Measurements from ENCODE around the gene FOXP1. TPM values are rescaled to one million over a fixed set of nuclear protein-coding genes. Genes with fewer than 3 reads are reported as not detected.
A peak's percentile ranks its signal among the peaks of the same experiment; 100 is the strongest.

The FOXP1 gene
- total and polyA plus RNA-seq, 2 of the 13 experiments (the other 11 are each of a cell fraction or from before 2014, with no cell fraction given): 40.4 to 59.0 TPM

DNA sequence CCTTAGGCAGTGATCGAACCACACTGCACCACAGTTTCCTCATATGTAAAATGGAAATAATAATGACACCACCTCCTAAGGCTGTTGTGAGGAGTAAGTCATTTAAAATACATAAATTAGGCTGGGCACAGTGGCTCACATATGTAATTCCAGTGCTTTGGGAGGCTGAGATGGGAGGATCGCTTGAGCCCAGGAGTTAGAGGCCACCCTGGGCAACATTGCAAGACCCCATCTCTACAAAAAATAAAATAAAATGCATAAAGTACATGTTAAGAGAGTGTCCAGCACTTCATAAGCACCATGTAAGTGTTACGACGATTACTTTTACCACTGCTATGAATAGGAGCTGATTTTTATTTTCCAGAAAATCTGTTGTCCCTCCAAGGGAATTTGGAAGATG is 440.0 kb downstream of the FOXP1 start:
- H3K27me3 ChIP-seq (ENCODE audit: control insufficient read depth in 1 of 2, insufficient read depth in 2 of 2, low read length in 2 of 2): no peaks in the 10 kb centered on the region
- no TSS peak for BruUV-seq (replicated peaks)
- no peak overlapping the region for H2AFZ ChIP-seq (ENCODE audit: low read length)
- POLR2A ChIA-PET: interaction anchor here (1.4 kb wide), 1 partner anchor 9 kb away, joined by 11 read pairs; no protein-coding TSS in a partner anchor
- TF ChIP-seq ZNF121 (CRISPR knock-in tag; IDR thresholded peaks at IDR 0.05) (peak; percentile 42), DNMT1 (CRISPR knock-in tag; IDR thresholded peaks at IDR 0.05) (no peak), ZNF264 (CRISPR knock-in tag; IDR thresholded peaks at IDR 0.05) (no peak)
- TF ChIP-seq, protein P1, sequence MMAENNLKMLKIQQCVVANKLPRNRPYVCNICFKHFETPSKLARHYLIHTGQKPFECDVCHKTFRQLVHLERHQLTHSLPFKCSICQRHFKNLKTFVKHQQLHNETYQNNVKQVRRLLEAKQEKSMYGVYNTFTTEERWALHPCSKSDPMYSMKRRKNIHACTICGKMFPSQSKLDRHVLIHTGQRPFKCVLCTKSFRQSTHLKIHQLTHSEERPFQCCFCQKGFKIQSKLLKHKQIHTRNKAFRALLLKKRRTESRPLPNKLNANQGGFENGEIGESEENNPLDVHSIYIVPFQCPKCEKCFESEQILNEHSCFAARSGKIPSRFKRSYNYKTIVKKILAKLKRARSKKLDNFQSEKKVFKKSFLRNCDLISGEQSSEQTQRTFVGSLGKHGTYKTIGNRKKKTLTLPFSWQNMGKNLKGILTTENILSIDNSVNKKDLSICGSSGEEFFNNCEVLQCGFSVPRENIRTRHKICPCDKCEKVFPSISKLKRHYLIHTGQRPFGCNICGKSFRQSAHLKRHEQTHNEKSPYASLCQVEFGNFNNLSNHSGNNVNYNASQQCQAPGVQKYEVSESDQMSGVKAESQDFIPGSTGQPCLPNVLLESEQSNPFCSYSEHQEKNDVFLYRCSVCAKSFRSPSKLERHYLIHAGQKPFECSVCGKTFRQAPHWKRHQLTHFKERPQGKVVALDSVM (CRISPR knock-in tag; IDR thresholded peaks at IDR 0.05): peak; percentile 62
- intact Hi-C loops (cut with micrococcal nuclease; ENCODE audit: unreplicated experiment) (no loop called here), in situ Hi-C loops (cut with HindIII; ENCODE audit: extremely low pct_ligation_motif_present, low pct_unique_long_range_greater_than_20kb) (no loop called here)
- H3K4me1 ChIP-seq (ENCODE audit: insufficient read depth, low read length): peaks cover 31% of the 10 kb centered on the region
- no peak for DNase-seq (ENCODE audit: low spot score)
- no peak for FAIRE-seq
- H3K79me2 ChIP-seq (ENCODE audit: insufficient read depth, low read length): no peaks in the 10 kb centered on the region
- H3K9ac ChIP-seq (ENCODE audit: insufficient read depth, low read depth, low read length): no peak overlapping the region
- no peak for ATAC-seq
- 98% methylated on average over 4 of the region's 4 CpGs for WGBS (ENCODE audit: low lambda C conversion rate)
- no peak overlapping the region for H3K4me2 ChIP-seq (ENCODE audit: low read depth, low read length)
- H3K36me3 ChIP-seq (replicated peaks in 1 of 2; ENCODE audit: control insufficient read depth in 1 of 2, insufficient read depth in 2 of 2, low read length in 2 of 2): peaks cover 3 to 5% of the 10 kb centered on the region in 2 experiments; a peak in 2 of 5 replicates
- no peaks in the 10 kb centered on the region for H3K9me3 ChIP-seq (ENCODE audit: low read length)
- H3K4me3 ChIP-seq (replicated peaks in 1 of 3; ENCODE audit: insufficient read depth in 1 of 3, low read depth in 2 of 3, low read length in 3 of 3): no peak overlapping the region
- H4K20me1 ChIP-seq (ENCODE audit: insufficient read depth, low read length): no peaks in the 10 kb centered on the region
- no peak overlapping the region for H3K27ac ChIP-seq (ENCODE audit: extremely low read length, insufficient read depth, low read length)
- CTCF ChIA-PET (ENCODE audit: low intra/inter-chr PET ratio, low total read pairs): no interaction called here

DNA sequence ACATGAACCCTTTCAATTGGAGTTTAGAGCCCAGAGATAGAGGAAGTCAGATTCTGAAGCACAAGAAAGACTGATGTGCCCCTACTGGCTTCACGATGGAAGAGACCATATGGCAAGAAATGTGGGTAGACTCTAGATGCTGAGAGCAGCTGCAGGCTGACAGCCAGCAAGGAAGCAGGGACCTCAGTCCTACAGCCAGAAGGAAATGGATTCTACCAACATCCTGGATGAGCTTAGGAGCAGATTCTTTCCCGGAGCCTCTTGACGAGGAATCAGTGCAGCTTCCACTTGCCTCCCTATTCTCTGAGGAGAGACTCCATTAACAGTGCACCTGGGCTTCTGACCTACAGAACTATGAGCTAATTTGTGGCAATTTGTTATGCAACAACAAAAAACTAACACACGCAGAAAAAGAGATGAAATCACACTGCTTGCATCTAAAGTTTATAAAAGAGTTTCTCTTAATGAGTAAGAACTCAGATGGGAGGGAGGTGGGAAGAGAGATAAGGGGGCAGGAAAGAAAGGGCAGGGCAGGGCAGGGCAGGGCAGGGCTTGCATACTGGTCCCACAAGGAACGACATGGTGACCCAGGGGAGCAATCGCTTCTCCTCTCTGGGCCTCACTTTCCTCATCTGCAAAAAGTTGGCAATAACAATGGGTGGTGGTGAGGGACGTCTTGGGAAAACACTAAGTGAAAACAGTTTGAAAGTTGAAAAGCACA is 440.9 kb downstream of the FOXP1 start:
- peak; percentile 29; the same call in 2 of the 3 replicates for ATAC-seq
- Histone ChIP-seq H3K36me3 (replicated peaks in 1 of 2; ENCODE audit: control insufficient read depth in 1 of 2, insufficient read depth in 2 of 2, low read length in 2 of 2) (peaks cover 3 to 5% of the 10 kb centered on the region in 2 experiments; a peak in 2 of 5 replicates), H2AFZ (ENCODE audit: low read length) (no peak overlapping the region), H3K4me2 (ENCODE audit: low read depth, low read length) (no peak overlapping the region), H3K4me3 (replicated peaks in 1 of 3; ENCODE audit: insufficient read depth in 1 of 3, low read depth in 2 of 3, low read length in 3 of 3) (no peak overlapping the region), H4K20me1 (ENCODE audit: insufficient read depth, low read length) (no peaks in the 10 kb centered on the region), H3K9ac (ENCODE audit: insufficient read depth, low read depth, low read length) (no peak overlapping the region), H3K4me1 (ENCODE audit: insufficient read depth, low read length) (peaks cover 31% of the 10 kb centered on the region), H3K27me3 (ENCODE audit: control insufficient read depth in 1 of 2, insufficient read depth in 2 of 2, low read length in 2 of 2) (no peaks in the 10 kb centered on the region), H3K79me2 (ENCODE audit: insufficient read depth, low read length) (no peaks in the 10 kb centered on the region), H3K27ac (ENCODE audit: extremely low read length, insufficient read depth, low read length) (peak overlapping the region; percentile 76), H3K9me3 (ENCODE audit: low read length) (no peaks in the 10 kb centered on the region)
- in situ Hi-C loops (cut with HindIII; ENCODE audit: extremely low pct_ligation_motif_present, low pct_unique_long_range_greater_than_20kb) (no loop called here), intact Hi-C loops (cut with micrococcal nuclease; ENCODE audit: unreplicated experiment) (no loop called here)
- no peak for DNase-seq (ENCODE audit: low spot score)
- TF ChIP-seq PRDM10 (CRISPR knock-in tag; IDR thresholded peaks at IDR 0.05; ENCODE audit: low read depth): peak; percentile 97
- TF ChIP-seq CEBPB (IDR thresholded peaks at IDR 0.05; ENCODE audit: borderline replicate concordance, low read depth, low read length): 0 out of 2 replicates have a peak, but pooled peaks have one; percentile 3
- TF ChIP-seq ZNF629 (CRISPR knock-in tag; conservative IDR thresholded peaks at IDR 0.05): no peak
- TF ChIP-seq, protein P2, sequence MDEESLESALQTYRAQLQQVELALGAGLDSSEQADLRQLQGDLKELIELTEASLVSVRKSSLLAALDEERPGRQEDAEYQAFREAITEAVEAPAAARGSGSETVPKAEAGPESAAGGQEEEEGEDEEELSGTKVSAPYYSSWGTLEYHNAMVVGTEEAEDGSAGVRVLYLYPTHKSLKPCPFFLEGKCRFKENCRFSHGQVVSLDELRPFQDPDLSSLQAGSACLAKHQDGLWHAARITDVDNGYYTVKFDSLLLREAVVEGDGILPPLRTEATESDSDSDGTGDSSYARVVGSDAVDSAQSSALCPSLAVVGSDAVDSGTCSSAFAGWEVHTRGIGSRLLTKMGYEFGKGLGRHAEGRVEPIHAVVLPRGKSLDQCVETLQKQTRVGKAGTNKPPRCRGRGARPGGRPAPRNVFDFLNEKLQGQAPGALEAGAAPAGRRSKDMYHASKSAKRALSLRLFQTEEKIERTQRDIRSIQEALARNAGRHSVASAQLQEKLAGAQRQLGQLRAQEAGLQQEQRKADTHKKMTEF (CRISPR knock-in tag; IDR thresholded peaks at IDR 0.05): no peak
- 0 out of 2 replicates have a peak, but pooled peaks have one; percentile 13 for TF ChIP-seq ZNF644 (CRISPR knock-in tag; IDR thresholded peaks at IDR 0.05; ENCODE audit: low read depth)
- ChIA-PET POLR2A (interaction anchor here (0.7 to 1.5 kb wide), 4 partner anchors 10 to 82 kb away, joined by 3 to 11 read pairs (median 6); no protein-coding TSS in a partner anchor), CTCF (ENCODE audit: low intra/inter-chr PET ratio, low total read pairs) (no interaction called here)
- BruUV-seq (replicated peaks): no TSS peak
- 84% methylated on average over 7 of the region's 7 CpGs for WGBS (ENCODE audit: low lambda C conversion rate)
- FAIRE-seq: no peak
